Fibroblast of skin of left biceps (primary cell): ENCODE data around the gene FUT9.

Experiments used
- DNase-seq, 2 experiments: peaks; one replicate each; pipeline ENCODE4 v3.0.0-alpha.2; 2013; ENCODE audit warnings: low read depth in 2 of 2

Gene FUT9

DNA sequence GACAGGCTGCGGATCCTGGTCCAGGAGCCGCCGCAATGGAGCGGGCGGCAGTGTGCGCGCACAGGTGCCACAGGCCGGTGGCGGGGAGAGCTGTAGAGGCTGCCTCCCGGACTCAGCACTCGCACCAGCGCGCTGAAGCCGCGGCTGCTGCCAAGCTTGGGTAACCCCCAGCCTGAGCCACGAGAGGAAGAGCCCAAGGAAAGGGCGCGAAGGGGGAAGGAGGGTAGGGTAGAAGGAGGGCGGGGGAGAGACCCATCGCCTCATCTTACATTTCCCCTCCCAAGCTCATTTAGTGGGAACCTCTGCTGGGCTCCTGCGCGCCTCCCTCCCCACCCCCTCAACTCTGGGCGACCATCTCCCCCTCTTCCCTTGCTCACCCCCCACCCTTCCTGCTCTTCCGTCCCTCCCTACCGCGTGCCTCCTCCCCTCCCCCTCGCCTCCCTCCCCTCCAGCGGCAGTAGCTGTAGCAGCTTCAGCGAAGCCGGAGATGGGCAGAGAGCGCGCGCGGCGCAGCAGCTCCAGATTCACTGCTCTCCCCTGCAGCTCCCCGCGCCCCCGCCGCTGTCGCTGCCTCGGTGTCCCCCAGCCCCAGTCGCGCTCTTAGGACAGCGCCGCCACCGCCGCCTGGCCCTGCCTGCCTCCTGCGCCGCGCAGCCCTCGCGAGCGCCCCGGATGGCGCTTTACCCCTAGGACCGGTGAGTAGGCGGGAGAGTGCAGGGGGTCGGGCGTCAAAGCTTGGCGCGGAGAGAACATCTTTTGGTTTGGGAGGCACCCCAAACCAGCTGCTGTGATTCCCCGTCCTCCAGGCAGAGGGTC is at the start of gene FUT9:
TSS of gene FUT9 (plus strand) at position 457 of the 816 bp plus-strand sequence. CDS start 187,182 bp downstream, outside the sequence.
- DNase-seq: no peak

DNA sequence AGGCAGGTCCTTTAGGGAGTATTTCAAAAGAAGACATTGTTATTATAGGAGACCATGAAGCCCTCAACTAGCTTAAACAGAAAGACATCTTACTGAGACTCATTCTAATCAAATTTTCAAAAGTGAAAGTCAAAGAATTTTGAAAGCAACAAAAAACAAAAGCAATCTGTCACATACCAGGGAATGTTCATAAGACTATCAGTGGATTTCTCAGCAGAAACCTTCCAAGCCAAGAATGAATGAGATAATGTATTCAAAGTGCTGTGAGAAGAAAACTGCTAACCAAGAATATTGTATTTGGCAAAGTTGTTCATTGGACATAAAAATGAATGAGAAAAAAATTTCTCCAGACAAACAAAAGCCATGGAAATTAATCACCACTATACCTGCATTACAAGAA is 48.2 kb upstream of the FUT9 start:
- DNase-seq: no peak

DNA sequence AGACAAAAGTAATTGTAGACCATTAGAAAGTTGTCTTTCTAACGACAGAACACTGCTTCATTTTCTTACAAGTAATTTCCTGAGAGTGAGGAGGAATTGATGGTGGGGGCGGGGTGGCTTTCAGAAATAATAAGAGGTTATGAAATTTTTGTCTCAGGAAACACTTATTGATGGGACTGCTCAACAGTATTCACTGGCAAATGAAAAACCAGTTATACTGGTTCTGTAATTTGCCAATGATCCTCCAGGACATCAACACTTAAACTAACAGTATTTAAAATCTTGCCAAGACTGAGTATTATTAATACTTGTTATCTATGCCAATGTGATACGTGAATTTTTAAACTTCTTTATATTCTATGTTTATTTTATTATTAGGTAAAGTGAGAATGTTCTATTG is 41.8 kb upstream of the FUT9 start:
- DNase-seq: no peak

DNA sequence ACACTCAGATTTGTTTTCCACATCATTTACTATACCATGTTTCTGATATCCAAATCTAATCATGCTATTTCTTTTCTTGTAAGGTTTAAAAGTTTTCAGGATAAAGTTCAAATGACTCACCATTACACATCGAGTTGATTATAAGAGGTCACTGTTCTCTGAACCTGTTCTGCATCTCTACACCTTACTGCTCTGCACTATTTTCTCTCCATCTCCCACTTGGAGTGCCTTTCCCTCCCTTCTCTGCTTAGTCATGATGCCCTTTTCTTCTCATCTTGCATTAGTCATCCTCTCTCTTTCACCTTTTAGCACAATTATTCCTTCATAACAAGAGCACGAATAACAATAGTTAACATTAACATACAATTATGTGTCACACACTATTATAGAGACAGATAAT is 37.5 kb upstream of the FUT9 start:
- no peak for DNase-seq

DNA sequence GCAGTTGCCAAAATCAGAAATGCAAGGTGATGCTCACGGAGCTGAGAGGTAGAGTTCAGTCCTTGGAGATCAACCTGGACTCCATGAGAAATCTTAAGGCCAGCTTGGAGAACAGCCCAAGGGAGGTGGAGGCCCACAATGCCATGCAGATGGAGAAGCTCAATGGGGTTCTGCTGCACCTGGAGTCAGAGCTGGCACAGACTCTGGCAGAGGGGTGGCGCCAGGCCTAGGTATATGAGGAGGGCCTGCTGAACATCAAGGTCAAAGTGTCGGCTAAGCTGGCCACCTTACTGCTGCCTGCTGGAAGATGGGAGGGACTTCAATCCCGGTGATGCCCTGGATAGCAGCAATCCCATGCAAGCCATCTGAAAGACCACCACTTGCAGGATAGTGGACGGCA is 23.9 kb upstream of the FUT9 start:
- DNase-seq: no peak

DNA sequence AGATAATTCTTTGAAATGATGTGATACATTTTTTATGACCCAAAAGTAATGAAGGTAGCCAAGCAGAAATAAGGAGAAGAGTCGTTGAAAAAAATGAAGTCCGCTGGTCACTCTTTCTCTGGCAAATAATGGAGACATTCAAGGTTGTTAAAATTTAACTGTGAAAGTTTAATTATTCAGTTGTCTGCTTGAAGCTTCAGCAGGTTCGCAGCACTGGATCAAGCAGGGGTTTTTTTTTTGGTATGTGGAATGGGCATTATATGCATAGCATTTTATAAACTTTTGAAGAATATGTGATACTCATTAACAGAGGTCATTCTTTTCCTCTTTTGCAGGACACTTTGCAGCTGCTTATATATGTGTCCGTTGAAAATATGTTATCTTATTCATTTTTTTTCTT is 21.6 kb upstream of the FUT9 start:
- DNase-seq: no peak

DNA sequence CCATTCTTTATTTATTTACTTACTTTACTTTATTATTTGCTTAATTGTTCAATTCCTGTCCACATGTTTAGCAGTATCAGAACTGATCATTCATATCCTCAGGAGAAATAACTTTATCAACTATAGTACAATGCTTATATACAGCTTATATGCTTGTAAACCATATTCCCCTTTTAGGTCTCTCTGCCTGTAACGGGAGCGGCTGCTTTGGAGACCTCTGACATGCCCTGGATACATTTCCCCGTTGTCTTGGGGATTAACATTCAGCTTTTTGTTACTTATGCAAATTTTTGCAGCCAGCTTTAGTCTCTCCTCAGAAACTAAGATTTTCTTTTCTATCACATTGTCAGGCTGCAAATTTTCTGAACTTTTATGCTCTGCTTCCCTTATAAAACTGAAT is 17.6 kb upstream of the FUT9 start:
- no peak for DNase-seq

DNA sequence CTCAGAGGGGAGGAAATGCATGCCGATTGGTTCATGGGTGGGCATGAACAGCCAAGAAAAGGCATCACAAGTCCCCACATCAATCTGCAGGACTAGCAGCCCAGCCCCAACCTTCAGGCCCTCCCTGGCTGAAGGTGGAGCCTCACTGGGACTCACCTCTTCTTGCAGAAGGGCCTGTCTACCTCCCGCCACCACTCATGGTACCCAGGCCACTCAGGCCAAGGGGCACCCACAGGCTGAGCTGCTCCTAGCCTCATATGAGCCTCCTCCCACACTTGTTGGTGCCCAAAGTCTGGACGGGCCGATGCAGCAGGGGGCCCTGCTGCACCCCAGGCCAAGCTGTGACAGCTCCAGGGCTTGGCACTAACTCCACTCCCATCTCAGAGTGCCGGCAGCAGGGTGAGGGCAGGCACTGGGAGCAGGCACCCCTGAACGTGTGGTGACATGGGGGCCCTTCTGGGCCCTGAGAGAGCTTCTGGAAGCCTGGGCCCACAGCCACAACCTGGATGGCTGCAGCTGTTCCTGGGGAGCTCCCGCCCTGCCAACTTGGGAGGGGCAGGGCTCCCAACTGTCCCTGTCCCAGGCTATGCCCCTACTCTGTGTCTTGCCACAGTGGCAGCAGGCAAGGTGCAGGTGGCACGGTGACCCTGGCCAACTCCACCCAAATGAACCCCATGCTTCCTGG is 13.7 kb upstream of the FUT9 start:
- DNase-seq: no peak

DNA sequence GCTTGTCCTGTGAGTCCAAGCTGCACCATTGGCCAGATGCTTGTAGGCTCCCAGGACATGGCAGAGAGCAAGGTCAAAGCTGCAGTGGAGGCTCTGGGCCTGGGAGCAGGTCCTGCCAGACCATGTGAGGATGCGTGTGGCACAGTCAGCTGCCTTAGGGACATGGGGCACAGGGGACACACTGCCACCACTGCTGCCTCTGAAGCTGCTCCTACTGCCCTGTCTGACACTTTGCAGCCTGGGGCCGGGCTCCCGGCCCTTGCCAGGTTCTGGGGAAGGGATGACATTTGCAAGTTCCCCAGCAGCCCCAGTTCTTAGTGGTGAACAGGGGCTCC is 13.2 kb upstream of the FUT9 start:
- DNase-seq: no peak

DNA sequence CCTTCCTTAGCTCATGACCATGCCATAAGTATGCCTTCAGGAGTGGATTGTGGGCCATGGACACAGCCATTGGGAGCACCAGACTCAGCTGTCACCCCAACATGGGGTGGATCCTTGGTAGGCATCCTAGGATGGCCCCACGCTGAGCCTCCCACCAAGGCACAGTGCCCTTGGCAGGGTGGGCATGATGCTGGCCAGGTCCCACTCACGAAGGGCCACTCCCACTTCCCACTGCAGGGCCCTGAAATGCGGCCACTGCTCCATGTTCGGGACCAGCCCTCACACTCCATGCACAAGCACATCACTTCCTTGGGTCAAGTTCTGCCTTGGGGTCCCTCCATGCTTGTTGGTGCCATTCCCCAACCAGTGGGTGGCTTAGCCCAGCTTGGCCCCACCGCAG is 12.9 kb upstream of the FUT9 start:
- DNase-seq: no peak

DNA sequence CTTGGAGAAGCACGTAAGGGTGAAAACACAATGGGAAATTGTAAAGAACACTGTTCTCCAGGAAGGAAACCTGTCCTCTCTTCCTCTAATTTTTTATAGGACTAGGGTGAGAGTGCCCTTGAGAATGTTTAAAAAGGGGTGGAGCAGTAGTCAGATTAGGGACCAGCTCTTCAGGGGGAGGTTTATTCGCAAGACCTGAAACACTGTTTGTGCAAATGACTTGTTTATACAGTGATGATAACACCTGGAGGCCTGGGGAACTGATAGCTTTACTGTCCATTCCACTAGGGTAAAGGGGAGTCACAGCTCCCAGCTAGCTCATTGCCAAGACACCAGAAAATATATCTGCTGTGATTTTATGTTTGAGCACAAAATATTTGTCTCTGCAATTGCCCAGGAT is 8.1 kb upstream of the FUT9 start:
- DNase-seq: no peak

DNA sequence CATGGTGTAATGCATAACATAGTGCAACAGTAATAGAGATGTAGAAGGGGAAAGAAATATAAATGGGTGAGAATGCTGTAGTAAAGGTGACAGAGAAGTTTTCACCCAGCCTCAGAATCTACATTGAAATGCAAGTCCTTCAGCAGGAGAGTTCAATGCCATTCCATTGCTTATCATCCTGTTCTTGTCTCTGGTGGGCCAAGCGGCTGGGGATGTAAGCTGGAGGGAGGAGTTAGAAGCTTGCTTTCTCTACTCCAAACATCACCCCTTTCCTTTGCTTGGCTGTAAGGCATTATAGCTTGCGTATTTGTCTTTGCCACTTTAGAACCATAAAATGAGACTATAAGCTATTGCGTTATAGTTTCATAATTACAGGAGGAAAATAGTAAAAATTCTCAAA is 2.2 kb upstream of the FUT9 start:
- no peak for DNase-seq

DNA sequence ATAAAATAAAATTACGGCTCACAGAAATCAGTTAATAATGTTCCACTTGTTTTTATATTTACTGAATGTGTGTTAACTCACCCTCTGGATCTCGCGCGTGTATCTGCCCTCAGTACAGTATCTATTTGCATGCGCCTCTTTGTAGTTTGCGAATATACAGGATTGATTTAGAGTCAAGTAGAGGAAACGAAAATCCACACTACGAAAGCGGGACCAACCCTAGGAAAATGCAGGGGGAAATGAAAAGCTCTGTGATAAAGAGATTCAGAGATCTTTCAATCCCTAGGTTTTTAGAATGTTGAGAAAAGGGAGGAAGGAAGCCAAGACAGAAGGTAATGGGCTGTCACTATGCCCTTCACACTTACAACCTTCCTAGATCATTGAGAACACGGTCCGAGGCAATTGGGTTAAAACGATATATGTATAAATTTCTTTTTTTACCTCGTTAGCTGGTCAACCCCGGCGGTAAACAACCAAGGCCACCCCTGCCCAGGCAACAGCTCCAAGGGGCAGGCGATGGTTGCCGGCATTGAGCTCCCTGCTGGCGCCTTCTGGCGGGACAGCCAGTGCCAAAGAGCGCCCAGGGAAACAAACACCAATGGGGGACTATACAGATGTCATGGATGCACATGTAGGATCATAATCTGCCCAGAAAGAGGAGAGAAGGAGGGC is 792 bp upstream of the FUT9 start:
- DNase-seq: no peak

DNA sequence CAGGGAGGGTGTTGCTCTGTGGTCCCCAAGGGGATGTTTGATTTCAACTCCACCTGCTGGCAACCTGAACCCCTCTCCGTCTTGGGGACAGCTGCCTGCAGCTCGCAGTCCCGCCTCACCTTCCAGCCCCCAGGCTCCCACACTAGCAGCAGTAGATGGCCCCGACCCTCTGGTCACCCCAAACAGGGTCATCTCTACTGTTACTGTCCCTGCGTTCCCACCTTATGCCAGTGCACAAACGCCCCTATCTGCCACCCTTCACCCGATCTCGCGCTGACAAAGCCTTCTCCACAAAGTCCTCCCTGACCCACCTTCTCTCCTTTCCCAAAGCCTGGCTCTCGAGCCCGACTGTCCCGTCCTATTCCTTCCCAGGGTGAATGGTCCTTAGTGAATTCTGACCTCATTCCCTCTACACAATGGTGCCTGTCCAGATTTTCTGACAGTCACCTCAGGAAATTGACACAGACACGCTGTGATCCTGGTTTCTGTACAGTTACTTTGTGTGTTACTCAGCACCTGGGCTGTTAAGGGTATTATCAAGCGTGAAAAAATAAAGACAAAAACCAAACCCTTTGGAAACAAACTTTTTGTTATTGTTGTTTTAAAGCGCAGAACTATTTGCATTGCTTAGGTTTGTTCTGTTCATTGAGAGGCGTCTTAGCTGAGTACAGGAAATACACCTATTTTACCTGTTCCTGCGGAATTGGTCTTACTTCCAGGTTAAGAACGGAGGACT is 728 bp downstream of the FUT9 start:
- DNase-seq: no peak

DNA sequence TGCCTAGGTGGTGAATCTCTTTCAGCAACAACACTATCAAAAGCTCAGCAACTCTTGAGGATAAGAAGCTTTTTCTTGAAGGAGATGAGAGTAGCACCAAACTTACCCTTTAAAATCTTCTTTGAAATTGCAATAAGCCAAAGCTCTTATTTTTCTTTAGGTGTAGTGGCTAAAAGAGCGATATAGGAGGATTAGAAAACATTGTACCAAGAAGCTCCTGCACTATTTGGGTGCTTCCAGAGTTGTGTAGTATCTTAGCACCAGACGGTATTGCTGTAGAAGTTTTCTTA is 1.2 kb downstream of the FUT9 start:
- no peak for DNase-seq

DNA sequence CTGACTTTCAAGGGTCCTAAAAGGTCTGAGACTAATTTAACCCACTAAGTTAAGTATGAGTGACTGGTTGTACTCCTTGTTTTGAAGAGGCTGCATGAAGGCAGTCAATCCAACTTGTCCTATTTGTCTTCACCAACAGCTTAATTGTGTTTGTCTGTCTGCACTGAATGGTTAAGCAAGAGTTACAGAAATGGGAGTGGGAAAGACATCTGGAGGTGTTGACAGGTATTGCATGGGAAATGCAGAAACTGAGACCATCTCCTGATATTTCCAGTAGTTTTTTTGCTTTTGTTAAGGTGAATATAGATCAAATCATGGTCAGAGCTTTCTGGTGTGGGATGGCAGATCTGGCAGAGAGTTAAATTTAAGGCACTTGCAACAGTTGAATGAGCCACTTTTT is 6.5 kb downstream of the FUT9 start:
- DNase-seq: no peak

DNA sequence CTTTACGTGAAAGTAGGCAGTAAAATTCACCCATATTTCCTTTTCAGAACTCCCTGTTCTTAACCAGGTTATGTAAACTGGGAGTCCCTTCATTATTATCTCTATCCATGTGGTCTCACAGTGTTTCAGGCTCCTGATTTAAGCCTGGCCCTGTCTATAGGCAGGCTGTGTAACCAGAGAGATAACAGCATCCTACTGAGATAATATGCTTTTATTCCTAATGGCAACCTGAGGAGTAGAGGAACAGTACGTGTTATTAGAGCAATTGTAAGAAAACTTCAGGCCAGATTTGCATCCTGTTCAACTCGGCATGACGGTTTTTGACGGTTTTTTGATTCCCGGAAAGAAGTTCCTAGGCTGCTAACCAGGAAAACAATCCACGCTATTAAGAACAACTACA is 16.9 kb downstream of the FUT9 start:
- DNase-seq: no peak

DNA sequence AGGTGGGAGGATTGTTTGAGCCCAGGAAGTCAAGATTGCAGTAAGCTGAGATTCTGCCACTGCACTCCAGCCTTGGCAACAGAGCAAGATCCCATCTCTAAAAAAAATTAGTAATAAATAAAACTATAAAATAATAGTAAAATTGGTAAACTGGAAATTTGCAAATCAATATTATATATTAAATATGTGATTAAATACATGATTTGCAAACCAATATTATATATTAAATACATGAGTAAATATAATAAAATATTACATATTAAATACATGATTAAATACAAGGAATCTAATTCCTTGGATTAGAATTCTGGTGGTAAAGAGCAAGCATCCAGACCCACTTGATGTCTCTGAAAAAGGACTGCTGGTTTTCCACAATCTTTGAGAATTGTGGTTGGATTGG is 35.8 kb downstream of the FUT9 start:
- no peak for DNase-seq

DNA sequence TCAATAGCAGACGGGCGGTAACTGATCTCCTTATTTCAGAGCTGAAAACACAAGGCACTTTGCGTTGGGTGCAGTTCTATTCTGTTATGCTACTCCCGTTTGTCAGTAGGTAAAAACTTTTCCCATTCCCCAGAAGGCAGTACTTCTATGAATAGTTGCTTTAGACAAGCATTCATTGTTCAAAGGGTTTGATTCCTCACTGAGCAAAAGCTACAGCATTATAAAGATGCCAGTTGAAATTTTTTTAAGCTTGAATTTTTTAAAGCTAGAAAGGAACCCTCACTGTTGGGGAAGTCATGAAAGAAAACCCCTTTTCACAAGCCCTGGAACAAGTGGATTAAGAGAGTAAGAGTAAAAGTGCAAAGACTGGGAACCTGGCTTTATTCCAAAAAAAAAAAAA is 42.3 kb downstream of the FUT9 start:
- DNase-seq: no peak

DNA sequence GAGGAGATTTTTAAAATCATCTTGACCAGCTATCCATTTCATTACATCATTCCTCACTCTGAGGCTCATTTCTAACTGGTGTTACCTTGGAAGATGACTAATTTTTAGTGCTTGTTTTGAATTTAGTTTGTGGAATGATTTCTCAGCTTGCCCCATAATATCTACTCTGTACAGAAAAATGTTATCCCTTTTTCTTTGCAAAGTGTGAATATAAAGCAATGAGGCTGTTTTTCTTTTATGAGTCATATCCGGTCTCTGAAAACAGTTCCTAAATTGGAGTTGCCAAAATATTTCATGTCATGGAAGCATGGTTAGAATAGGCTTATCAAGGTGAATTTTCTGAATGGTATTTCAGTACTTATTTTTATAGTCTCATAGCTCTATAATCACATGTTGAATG is 43.8 kb downstream of the FUT9 start:
- DNase-seq: no peak

DNA sequence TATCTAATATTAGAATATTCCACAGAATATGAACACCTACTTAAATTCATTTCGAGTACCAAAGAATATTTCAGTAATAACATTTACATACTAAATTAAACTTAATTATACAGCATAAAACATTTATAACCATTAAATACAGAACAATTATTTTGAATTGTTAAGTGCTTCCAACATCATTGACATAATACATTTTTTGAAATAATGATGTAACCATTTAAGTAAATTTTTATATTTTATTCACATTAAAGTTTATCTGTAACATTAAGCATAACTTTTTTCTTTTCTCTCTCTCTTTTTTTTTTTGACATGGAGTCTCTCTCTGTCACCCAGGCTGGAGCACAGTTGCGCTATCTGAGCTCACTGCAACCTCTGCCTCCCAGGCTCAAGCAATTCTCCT is 44.5 kb downstream of the FUT9 start:
- DNase-seq: no peak

DNA sequence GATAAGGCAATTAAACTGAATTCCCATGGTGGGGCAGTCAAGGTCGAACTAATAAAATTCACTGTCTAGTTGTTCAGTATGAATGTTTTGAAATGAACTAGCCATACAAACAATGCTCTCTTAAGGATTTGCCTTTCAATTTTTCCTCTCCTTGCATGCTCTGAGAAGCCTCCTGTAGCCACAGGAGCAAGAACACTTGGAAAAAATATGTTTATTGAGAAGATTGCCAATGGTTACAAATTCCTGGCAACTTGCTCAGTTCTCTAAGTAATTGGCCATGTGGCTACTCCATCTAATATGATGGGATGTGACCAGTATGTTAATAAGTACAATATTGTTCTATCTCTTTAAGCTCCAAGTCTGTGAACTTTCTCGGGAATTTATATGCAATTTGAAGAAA is 49.4 kb downstream of the FUT9 start:
- DNase-seq: no peak

DNA sequence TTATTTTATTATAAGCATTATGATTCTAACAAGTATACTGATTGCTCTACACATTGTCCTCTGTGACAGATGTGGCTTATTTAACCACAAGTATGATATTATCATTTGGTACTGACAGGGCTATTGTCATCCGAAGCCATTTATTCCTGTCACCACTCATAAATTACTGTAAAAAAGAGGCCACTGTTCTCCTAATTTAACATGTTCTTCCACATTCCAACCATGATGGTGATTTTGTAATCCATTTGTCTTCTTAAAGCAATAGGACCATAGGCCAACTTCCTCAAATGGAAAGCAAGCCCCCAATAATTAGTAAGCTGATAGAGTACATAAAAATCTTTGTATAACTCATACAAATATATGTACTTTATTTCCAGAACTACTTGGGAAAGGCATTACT is 50.6 kb downstream of the FUT9 start:
- DNase-seq: no peak
